Lower lobe of right lung (tissue), 2 donors: Measurements from ENCODE around the gene GNG12. TPM values are rescaled to one million over a fixed set of nuclear protein-coding genes. Genes with fewer than 3 reads are reported as not detected.

Experiments
- ATAC-seq, 2 donors: fragments of 200-7000 bp; cut with Tn5 transposase; one replicate each; pipeline ENCODE4 v1.9.1; 2020 to 2022; ENCODE audit warnings: mild to moderate bottlenecking in 2 of 2, moderate library complexity in 2 of 2
- DNase-seq: peaks from one replicate; pipeline ENCODE4 v3.0.0-alpha.2; 2020
- H3K27ac ChIP-seq: fragments of 200-600 bp; one replicate; pipeline ENCODE4 v1.8.0; 2022
- H3K27me3 ChIP-seq: fragments of 200-600 bp; one replicate; pipeline ENCODE4 v1.8.0; 2022; ENCODE audit warnings: low read depth
- H3K36me3 ChIP-seq: fragments of 200-600 bp; one replicate; pipeline ENCODE4 v1.8.0; 2022; ENCODE audit warnings: mild to moderate bottlenecking
- H3K4me1 ChIP-seq: fragments of 200-600 bp; one replicate; pipeline ENCODE4 v1.8.0; 2022
- H3K4me3 ChIP-seq: fragments of 200-600 bp; one replicate; pipeline ENCODE4 v1.8.0; 2022; ENCODE audit warnings: mild to moderate bottlenecking
- H3K9me3 ChIP-seq: fragments of 200-600 bp; one replicate; pipeline ENCODE4 v1.8.0; 2022
- intact Hi-C: fragments of 100-400 bp; cut with DNase I; formaldehyde crosslinking; loops from one replicate; pipeline ENCODE4 v1.11.0; 2022
- total RNA-seq: library from RNA; stranded (reverse); fragmentation: NEBNext Ultra II Directional; extraction: Animal tissue kit (Norgen Biotek cat#: 25700); gene quantifications from one replicate; pipeline ENCODE4 v1.2.1, GENCODE V29; 2021
- TF ChIP-seq, protein P1 (sequence below): fragments of 200-600 bp; IDR thresholded peaks from one replicate; pipeline ENCODE4 v1.8.0; 2022; ENCODE audit warnings: antibody characterized with exemption, mild to moderate bottlenecking
- donor health status: DM: no; HTN: yes; CAD: no; lungs with severe emphysema.

GNG12 gene
- total RNA-seq, 1 donor from 2014 or later, result 43.3 TPM

GRCh38 chr1:67830226-67830625 is 3.0 kb downstream of the GNG12 start:
- H3K4me3 ChIP-seq, result no peak overlapping the region

DNA sequence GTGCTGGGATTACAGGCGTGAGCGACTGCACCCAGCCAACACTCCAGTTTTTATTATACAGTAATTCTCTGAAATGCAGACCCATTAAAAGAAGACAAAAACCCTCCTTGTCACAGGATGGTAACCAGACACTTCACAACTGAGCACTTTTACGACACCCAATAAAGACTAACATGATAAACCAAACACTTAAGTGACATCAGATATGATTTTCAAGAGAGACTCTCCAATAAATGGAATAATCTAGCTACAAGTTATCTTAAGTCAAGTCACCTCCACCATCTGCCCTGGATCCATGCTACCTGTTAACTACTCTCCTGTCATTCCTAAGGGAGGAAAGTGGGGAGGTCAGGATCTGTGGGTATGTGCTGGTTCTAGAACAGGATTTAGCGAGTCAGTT is 5.6 kb downstream of the GNG12 start:
- H3K4me1 ChIP-seq, result no peaks in the 10 kb centered on the region
- H3K9me3 ChIP-seq, result no peaks in the 10 kb centered on the region
- no peak for ATAC-seq
- H3K27ac ChIP-seq, result no peak overlapping the region
- H3K36me3 ChIP-seq, result no peaks in the 10 kb centered on the region
- intact Hi-C loops, result no loop called here
- no peak overlapping the region for H3K4me3 ChIP-seq
- TF ChIP-seq, protein P1, sequence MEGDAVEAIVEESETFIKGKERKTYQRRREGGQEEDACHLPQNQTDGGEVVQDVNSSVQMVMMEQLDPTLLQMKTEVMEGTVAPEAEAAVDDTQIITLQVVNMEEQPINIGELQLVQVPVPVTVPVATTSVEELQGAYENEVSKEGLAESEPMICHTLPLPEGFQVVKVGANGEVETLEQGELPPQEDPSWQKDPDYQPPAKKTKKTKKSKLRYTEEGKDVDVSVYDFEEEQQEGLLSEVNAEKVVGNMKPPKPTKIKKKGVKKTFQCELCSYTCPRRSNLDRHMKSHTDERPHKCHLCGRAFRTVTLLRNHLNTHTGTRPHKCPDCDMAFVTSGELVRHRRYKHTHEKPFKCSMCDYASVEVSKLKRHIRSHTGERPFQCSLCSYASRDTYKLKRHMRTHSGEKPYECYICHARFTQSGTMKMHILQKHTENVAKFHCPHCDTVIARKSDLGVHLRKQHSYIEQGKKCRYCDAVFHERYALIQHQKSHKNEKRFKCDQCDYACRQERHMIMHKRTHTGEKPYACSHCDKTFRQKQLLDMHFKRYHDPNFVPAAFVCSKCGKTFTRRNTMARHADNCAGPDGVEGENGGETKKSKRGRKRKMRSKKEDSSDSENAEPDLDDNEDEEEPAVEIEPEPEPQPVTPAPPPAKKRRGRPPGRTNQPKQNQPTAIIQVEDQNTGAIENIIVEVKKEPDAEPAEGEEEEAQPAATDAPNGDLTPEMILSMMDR, result no peak
- no peak for DNase-seq
- no peaks in the 10 kb centered on the region for H3K27me3 ChIP-seq

More at GRCh38 chr1:67830226-67830625, 3.0 kb downstream of the GNG12 start:
- Histone ChIP-seq H3K4me1 (no peaks in the 10 kb centered on the region), H3K27ac (no peak overlapping the region), H3K27me3 (peaks cover 6% of the 10 kb centered on the region), H3K36me3 (no peaks in the 10 kb centered on the region), H3K9me3 (no peaks in the 10 kb centered on the region)
- intact Hi-C loops, result no loop called here
- TF ChIP-seq, protein P1, result no peak
- no peak for ATAC-seq
- no peak for DNase-seq

DNA sequence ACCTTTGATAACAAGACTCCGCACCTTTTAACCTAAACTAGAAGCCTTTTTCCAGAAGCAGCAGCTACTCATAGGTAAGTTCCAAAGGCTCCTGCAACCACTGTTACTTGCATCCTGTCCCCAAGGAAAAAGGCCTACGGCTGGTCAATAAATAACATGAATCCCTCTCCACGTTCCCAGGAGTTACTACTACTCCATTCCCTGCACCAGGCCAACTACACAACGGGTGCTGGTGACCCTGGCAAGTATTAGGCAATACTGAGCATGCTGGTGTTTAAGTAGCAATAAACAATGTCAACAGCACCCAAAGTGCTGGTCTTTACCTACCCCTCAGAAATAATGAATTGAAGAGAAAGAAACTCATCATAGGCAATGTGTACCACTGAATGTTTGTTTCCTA is 7.7 kb downstream of the GNG12 start:
- TF ChIP-seq, protein P1, result no peak
- Histone ChIP-seq H3K4me3 (no peak overlapping the region), H3K9me3 (no peaks in the 10 kb centered on the region), H3K36me3 (no peaks in the 10 kb centered on the region), H3K27me3 (no peaks in the 10 kb centered on the region), H3K4me1 (no peaks in the 10 kb centered on the region), H3K27ac (no peak overlapping the region)
- intact Hi-C loops, result no loop called here
- no peak for DNase-seq
- ATAC-seq, result no peak

DNA sequence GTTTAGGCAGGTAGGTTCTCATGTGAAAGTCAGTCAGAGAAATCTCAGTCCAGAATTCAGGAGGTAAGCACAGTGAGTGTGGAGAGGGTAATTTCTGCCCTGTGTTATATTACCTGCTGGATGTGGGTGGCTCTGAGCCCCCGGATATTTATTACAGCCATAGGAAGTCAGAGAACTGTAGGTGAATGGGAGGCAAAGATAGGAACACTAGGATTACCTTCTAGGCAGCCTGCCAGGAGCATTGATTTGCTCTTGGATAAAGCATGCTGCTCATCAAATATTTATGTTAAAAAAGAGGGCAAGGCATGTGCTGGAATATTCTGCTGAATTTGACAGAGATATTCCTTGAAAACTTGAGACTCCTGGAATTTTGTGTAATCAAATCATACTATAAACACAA is 8.5 kb downstream of the GNG12 start:
- H3K4me1 ChIP-seq, result no peaks in the 10 kb centered on the region
- no peak for ATAC-seq
- TF ChIP-seq, protein P1, result no peak

GRCh38 chr1:67823615-67824014 is 9.7 kb downstream of the GNG12 start:
- Histone ChIP-seq H3K4me1 (no peaks in the 10 kb centered on the region), H3K4me3 (no peak overlapping the region), H3K9me3 (no peaks in the 10 kb centered on the region), H3K27ac (no peak overlapping the region), H3K27me3 (no peaks in the 10 kb centered on the region), H3K36me3 (no peaks in the 10 kb centered on the region)
- DNase-seq, result no peak
- intact Hi-C loops, result no loop called here
- TF ChIP-seq, protein P1, result no peak
- no peak for ATAC-seq

More for the DNA sequence above, 8.5 kb downstream of the GNG12 start:
- Histone ChIP-seq H3K36me3 (no peaks in the 10 kb centered on the region), H3K27me3 (no peaks in the 10 kb centered on the region), H3K9me3 (no peaks in the 10 kb centered on the region), H3K4me3 (no peak overlapping the region), H3K27ac (no peak overlapping the region)
- no peak for DNase-seq
- intact Hi-C loops, result no loop called here

GRCh38 chr1:67821263-67821662 is 12.0 kb downstream of the GNG12 start:
- Histone ChIP-seq H3K27me3 (no peaks in the 10 kb centered on the region), H3K4me1 (peaks cover 3% of the 10 kb centered on the region), H3K4me3 (no peak overlapping the region), H3K9me3 (no peaks in the 10 kb centered on the region), H3K36me3 (no peaks in the 10 kb centered on the region), H3K27ac (no peak overlapping the region)
- TF ChIP-seq, protein P1, result no peak
- DNase-seq, result no peak
- intact Hi-C loops, result no loop called here
- ATAC-seq, result no peak
